ENCODE results near the gene TBC1D22A. TPM values are rescaled to one million over a fixed set of nuclear protein-coding genes. Genes with fewer than 3 reads are reported as not detected.

The TBC1D22A gene
- total and polyA plus RNA-seq, 2 experiments from 2014 or later = 9.6 to 13.3 TPM

GRCh38 chr22:46894081-46894671 lies 131.7 kb downstream of the TBC1D22A start (continued):
- TF ChIP-seq REST (IDR thresholded peaks at IDR 0.05; ENCODE audit: unreplicated experiment) = no peak
- no peak for TF ChIP-seq ZNF462 (CRISPR knock-in tag; IDR thresholded peaks at IDR 0.05)
- TF ChIP-seq JUNB (IDR thresholded peaks at IDR 0.05; ENCODE audit: unreplicated experiment) = no peak
- no peak for TF ChIP-seq NANOG (IDR thresholded peaks at IDR 0.05; ENCODE audit: borderline replicate concordance)
